Superior temporal gyrus (tissue), 1 donor: ENCODE measurements around the gene ZNF775.

ENCODE experiments used
- DNase-seq: peaks from one replicate; pipeline ENCODE4 v3.0.0-alpha.2; 2016; ENCODE audit errors: extremely low spot score

Gene ZNF775

GRCh38 chr7:150368884-150369747 lies 10.0 kb upstream of the ZNF775 start:
- no peak for DNase-seq

- no peak for DNase-seq
Measured at GRCh38 chr7:150369748-150370501, 9.2 kb upstream of the ZNF775 start.

- no peak for DNase-seq
Measured at GRCh38 chr7:150370612-150371071, 8.5 kb upstream of the ZNF775 start.

- DNase-seq: no peak
Measured at GRCh38 chr7:150371131-150371995, 7.8 kb upstream of the ZNF775 start.

- no peak for DNase-seq
Measured at GRCh38 chr7:150371996-150372270, 7.2 kb upstream of the ZNF775 start.

GRCh38 chr7:150372271-150373048 lies 6.7 kb upstream of the ZNF775 start:
- no peak for DNase-seq

- DNase-seq: no peak
Measured at GRCh38 chr7:150373049-150373801, 5.9 kb upstream of the ZNF775 start.

- DNase-seq: no peak
Measured at GRCh38 chr7:150374026-150374425, 5.1 kb upstream of the ZNF775 start.

- no peak for DNase-seq
Measured at GRCh38 chr7:150374472-150374871, 4.7 kb upstream of the ZNF775 start.

- DNase-seq: no peak
Measured at GRCh38 chr7:150375662-150376521, 3.2 kb upstream of the ZNF775 start.

GRCh38 chr7:150376560-150376959 lies 2.6 kb upstream of the ZNF775 start:
- no peak for DNase-seq

GRCh38 chr7:150377196-150377595 lies 1.9 kb upstream of the ZNF775 start:
- no peak for DNase-seq

GRCh38 chr7:150377635-150378034 lies 1.5 kb upstream of the ZNF775 start:
- DNase-seq: no peak

GRCh38 chr7:150378115-150378852 lies 846 bp upstream of the ZNF775 start:
- peak; percentile 61 for DNase-seq

GRCh38 chr7:150379441-150380379 lies 580 bp downstream of the ZNF775 start:
- DNase-seq: peak; percentile 48

GRCh38 chr7:150380463-150380862 lies 1.3 kb downstream of the ZNF775 start:
- DNase-seq: no peak

- no peak for DNase-seq
Measured at GRCh38 chr7:150381096-150381495, 2.0 kb downstream of the ZNF775 start.

- DNase-seq: no peak
Measured at GRCh38 chr7:150381785-150382122, 2.6 kb downstream of the ZNF775 start.
